Activated T-helper 17 cell treated with anti-CD3 and anti-CD28 coated beads, Interleukin-2, amount 50 U/mL, for 72 hours (primary cell): Measurements from ENCODE around the gene ARHGAP23. TPM values are rescaled to one million over a fixed set of nuclear protein-coding genes. Genes with fewer than 3 reads are reported as not detected.

Experiments
- ATAC-seq: fragments of 150-1000 bp; cut with Tn5 transposase; replicated peaks from 2 replicates; pipeline ENCODE4 v1.10.0; 2021; ENCODE audit warnings: mild to moderate bottlenecking, moderate library complexity
- H3K27ac Mint-ChIP-seq: one replicate; pipeline ENCODE4 v1.8.0; 2022; ENCODE audit warnings: mixed read lengths
- H3K27me3 Mint-ChIP-seq: one replicate; pipeline ENCODE4 v1.8.0; 2022; ENCODE audit warnings: mixed read lengths
- H3K36me3 Mint-ChIP-seq: one replicate; pipeline ENCODE4 v1.8.0; 2022; ENCODE audit warnings: low read depth, mild to moderate bottlenecking, mixed read lengths
- H3K4me1 Mint-ChIP-seq: one replicate; pipeline ENCODE4 v1.8.0; 2022; ENCODE audit warnings: mixed read lengths
- H3K4me3 Mint-ChIP-seq: one replicate; pipeline ENCODE4 v1.8.0; 2022; ENCODE audit warnings: mild to moderate bottlenecking, mixed read lengths
- H3K9me3 Mint-ChIP-seq: one replicate; pipeline ENCODE4 v1.8.0; 2022; ENCODE audit warnings: mixed read lengths
- total RNA-seq, 2 donors: library from RNA; stranded (reverse); gene quantifications; one replicate each; pipeline ENCODE4 v1.2.3, GENCODE V29; 2022

ARHGAP23 gene
- total RNA-seq, result 1 to 10 TPM in 1 of 2 donors, under 1 TPM in 1; 0.69 to 2.2 TPM

DNA sequence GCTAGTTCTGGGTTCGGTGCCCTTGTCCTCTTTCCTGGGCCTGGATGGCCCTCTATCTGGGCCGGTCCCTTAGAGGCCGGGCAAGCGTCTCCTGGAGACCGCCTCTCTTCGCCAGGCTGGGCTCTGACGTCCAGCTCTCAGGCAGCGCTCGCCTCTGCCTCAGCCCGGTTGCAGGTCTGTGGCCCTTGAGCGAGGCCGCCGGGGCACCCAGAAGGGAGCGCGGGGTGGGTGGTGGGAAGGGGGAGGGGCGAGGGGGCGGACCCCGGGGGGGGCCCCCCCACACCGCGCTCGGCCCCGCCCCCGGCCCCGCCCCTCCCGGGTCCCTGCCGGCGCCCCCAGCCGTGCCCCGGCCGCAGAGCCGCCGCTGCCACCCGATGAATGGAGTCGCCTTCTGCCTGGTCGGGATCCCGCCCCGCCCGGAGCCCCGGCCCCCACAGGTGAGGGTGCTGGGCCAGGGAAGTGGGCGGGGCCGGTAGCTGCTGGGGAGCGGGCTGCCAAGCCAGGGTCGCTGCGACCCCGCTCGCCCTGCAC is at the start of gene ARHGAP23:
ARHGAP23 (plus strand) TSS at position 353 of the 531 bp plus-strand sequence; CDS start at position 375, 22 bp downstream.
- H3K4me3 Mint-ChIP-seq, result peak within 1 kb of the TSS; percentile 61
- H3K9me3 Mint-ChIP-seq, result no peaks in the 10 kb centered on the region
- no peak within 1 kb of the TSS for H3K27ac Mint-ChIP-seq
- ATAC-seq, result peak; percentile 63
- peaks cover 20% of the 10 kb centered on the region for H3K27me3 Mint-ChIP-seq
- no peaks in the 10 kb centered on the region for H3K36me3 Mint-ChIP-seq
- H3K4me1 Mint-ChIP-seq, result peaks cover 6% of the 10 kb centered on the region

DNA sequence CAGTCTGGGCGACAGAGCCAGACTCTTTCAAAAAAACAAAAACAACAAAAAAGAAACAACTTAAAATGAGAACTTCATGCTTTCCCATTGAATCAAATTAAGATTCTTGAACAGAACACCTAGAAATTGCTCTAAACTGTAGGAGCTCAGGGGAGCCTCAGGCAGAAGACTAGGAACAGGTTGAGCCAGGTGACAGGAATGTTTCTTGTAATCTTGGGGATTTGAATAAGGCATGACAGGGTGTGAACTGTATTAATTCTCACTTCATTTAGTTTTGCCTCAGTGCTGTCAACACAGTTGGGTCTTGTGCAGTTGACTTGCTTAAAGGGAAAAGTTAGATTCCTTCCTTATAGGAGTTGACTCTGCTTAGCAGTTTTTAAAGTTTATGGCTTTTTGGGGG is 48.8 kb upstream of the ARHGAP23 start:
- no peaks in the 10 kb centered on the region for H3K27me3 Mint-ChIP-seq
- peaks cover 21% of the 10 kb centered on the region for H3K36me3 Mint-ChIP-seq
- H3K27ac Mint-ChIP-seq, result no peak overlapping the region
- H3K9me3 Mint-ChIP-seq, result no peaks in the 10 kb centered on the region
- H3K4me3 Mint-ChIP-seq, result no peak overlapping the region
- ATAC-seq, result no peak
- no peaks in the 10 kb centered on the region for H3K4me1 Mint-ChIP-seq

GRCh38 chr17:38395090-38395489 is 33.2 kb upstream of the ARHGAP23 start:
- no peaks in the 10 kb centered on the region for H3K27me3 Mint-ChIP-seq
- no peak overlapping the region for H3K4me3 Mint-ChIP-seq
- no peak overlapping the region for H3K27ac Mint-ChIP-seq
- no peak for ATAC-seq
- no peaks in the 10 kb centered on the region for H3K4me1 Mint-ChIP-seq
- H3K36me3 Mint-ChIP-seq, result peaks cover 54% of the 10 kb centered on the region
- H3K9me3 Mint-ChIP-seq, result no peaks in the 10 kb centered on the region

DNA sequence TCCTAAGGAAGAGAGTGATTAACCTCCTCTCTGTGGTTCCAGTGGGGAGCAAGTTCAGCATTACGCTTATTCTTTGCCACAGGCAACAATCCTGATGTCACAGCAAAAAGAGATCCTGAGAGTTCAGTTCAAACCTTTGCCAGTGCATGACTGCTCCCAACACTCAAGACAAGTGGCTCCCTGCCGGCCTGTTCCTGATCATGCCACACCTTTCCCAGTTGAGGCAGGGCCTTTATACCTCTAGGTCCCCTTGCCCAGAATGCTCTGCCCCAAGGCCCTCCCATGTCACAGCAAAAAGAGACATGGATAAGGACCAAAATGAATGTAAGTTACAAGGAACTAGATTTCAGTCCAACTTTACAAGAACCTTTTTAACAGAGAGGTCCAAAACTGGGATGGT is 31.0 kb upstream of the ARHGAP23 start:
- Mint-ChIP-seq H3K27ac (no peak overlapping the region), H3K27me3 (no peaks in the 10 kb centered on the region), H3K36me3 (peaks cover 71% of the 10 kb centered on the region), H3K9me3 (no peaks in the 10 kb centered on the region), H3K4me1 (no peaks in the 10 kb centered on the region), H3K4me3 (no peak overlapping the region)
- ATAC-seq, result no peak

- peaks cover 63% of the 10 kb centered on the region for H3K36me3 Mint-ChIP-seq
- no peak for ATAC-seq
- no peaks in the 10 kb centered on the region for H3K27me3 Mint-ChIP-seq
- H3K4me1 Mint-ChIP-seq, result no peaks in the 10 kb centered on the region
- no peaks in the 10 kb centered on the region for H3K9me3 Mint-ChIP-seq
- no peak overlapping the region for H3K4me3 Mint-ChIP-seq
- no peak overlapping the region for H3K27ac Mint-ChIP-seq
Measured at GRCh38 chr17:38400286-38400685, 28.0 kb upstream of the ARHGAP23 start.

DNA sequence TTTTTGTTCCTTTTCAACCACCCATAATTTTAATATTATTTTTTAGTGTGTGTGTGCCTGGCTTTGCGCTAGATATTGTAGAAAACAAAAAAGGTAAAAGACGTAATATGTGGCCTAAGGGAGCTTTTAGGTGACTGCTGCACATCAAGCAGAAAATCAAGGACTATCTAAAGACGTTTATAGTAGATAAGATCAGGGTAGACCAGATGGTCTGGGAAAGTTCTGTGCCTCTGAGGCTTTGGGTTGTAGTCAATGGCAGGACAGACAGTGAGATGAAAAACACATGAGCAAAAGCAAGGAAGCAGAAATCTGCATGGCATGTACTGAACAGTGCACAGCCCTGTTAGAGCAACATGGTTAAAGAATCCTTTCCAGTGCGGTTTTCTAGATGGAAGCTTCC is 26.8 kb upstream of the ARHGAP23 start:
- Mint-ChIP-seq H3K4me1 (no peaks in the 10 kb centered on the region), H3K27ac (peak overlapping the region; percentile 10), H3K36me3 (peaks cover 52% of the 10 kb centered on the region), H3K9me3 (no peaks in the 10 kb centered on the region), H3K4me3 (no peak overlapping the region), H3K27me3 (no peaks in the 10 kb centered on the region)
- no peak for ATAC-seq

DNA sequence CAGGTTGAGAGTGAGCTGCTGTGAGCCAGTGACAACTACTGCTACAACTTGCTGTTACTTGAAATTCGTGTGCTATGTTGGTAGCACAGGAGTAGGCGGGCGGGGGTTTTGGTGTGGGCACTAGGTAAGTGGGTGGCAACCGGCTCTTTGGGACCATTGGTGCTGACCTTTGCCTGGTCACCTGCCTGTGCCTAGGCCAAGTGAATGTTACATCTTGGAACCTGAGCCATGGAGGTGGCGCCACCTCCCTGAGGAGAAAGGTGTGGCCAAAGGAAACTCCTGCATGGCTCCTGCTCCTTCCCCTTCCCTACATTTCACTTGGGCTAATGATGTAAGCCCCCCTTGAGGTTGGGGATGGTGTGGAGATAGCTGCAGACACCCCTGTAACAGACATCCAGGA is 25.4 kb upstream of the ARHGAP23 start:
- Mint-ChIP-seq H3K36me3 (peaks cover 39% of the 10 kb centered on the region), H3K27ac (no peak overlapping the region), H3K27me3 (no peaks in the 10 kb centered on the region)

DNA sequence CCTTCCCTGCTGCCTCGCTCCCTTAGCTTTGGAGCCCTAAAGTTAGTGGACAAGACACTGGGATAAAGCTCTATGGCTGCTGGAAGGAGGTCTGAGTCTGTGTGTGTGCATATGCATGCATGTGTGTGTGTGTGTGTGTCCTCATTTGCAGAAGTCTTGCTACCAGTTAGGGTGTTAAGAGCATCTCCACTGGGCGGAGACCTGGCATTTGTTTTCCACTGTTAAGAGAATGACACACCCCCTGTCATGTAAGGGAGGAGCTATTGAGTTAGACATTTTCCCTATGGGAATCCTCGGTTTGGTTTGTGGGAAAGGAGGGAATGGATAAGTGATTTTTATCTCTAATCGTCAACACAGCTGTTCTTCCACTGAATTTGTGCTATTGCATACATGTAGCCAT is 24.8 kb upstream of the ARHGAP23 start:
- ATAC-seq, result no peak
- Mint-ChIP-seq H3K27ac (no peak overlapping the region), H3K36me3 (peaks cover 33% of the 10 kb centered on the region), H3K4me1 (no peaks in the 10 kb centered on the region), H3K27me3 (no peaks in the 10 kb centered on the region), H3K4me3 (no peak overlapping the region), H3K9me3 (no peaks in the 10 kb centered on the region)

More for the DNA sequence above, 25.4 kb upstream of the ARHGAP23 start:
- Mint-ChIP-seq H3K4me3 (no peak overlapping the region), H3K9me3 (no peaks in the 10 kb centered on the region), H3K4me1 (no peaks in the 10 kb centered on the region)
- no peak for ATAC-seq

- no peak overlapping the region for H3K4me3 Mint-ChIP-seq
- ATAC-seq, result no peak
- H3K9me3 Mint-ChIP-seq, result no peaks in the 10 kb centered on the region
- no peaks in the 10 kb centered on the region for H3K27me3 Mint-ChIP-seq
- H3K27ac Mint-ChIP-seq, result no peak overlapping the region
- H3K36me3 Mint-ChIP-seq, result peaks cover 24% of the 10 kb centered on the region
- no peaks in the 10 kb centered on the region for H3K4me1 Mint-ChIP-seq
Measured at GRCh38 chr17:38404174-38404943, 23.9 kb upstream of the ARHGAP23 start.

DNA sequence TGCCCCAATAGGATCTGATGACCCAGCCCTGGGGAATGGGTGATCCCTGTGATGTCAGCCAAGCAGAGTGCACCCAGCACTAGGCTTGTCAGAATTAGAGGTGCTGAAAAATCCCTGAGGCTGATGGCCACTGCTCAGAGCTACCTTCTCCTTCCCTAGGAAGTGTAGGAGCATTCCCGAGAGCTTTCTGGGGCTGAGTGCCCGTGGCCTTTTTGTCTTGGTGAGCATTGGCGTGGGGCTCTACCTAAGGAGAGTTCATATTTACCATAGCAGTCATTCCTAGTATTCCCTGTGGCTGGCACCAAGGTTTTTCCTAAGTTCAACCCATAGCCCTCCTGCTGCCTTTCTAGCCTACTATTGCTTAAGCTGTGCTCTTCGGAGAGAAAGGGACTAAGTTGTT is 22.6 kb upstream of the ARHGAP23 start:
- Mint-ChIP-seq H3K27ac (no peak overlapping the region), H3K36me3 (peaks cover 11% of the 10 kb centered on the region), H3K4me1 (no peaks in the 10 kb centered on the region), H3K27me3 (no peaks in the 10 kb centered on the region), H3K9me3 (no peaks in the 10 kb centered on the region), H3K4me3 (no peak overlapping the region)
- ATAC-seq, result no peak

- no peaks in the 10 kb centered on the region for H3K36me3 Mint-ChIP-seq
- no peaks in the 10 kb centered on the region for H3K4me1 Mint-ChIP-seq
- no peaks in the 10 kb centered on the region for H3K9me3 Mint-ChIP-seq
- H3K27ac Mint-ChIP-seq, result no peak overlapping the region
- no peaks in the 10 kb centered on the region for H3K27me3 Mint-ChIP-seq
- no peak overlapping the region for H3K4me3 Mint-ChIP-seq
- no peak for ATAC-seq
Measured at GRCh38 chr17:38410201-38410600, 18.1 kb upstream of the ARHGAP23 start.

- Mint-ChIP-seq H3K4me3 (no peak overlapping the region), H3K36me3 (no peaks in the 10 kb centered on the region), H3K27ac (no peak overlapping the region), H3K9me3 (no peaks in the 10 kb centered on the region), H3K4me1 (peaks cover 3% of the 10 kb centered on the region), H3K27me3 (peaks cover 19% of the 10 kb centered on the region)
- no peak for ATAC-seq
Measured at GRCh38 chr17:38415250-38416194, 12.7 kb upstream of the ARHGAP23 start.

GRCh38 chr17:38416840-38417209 is 11.4 kb upstream of the ARHGAP23 start:
- peaks cover 3% of the 10 kb centered on the region for H3K4me1 Mint-ChIP-seq
- no peak overlapping the region for H3K4me3 Mint-ChIP-seq
- no peaks in the 10 kb centered on the region for H3K9me3 Mint-ChIP-seq
- no peaks in the 10 kb centered on the region for H3K36me3 Mint-ChIP-seq
- H3K27ac Mint-ChIP-seq, result no peak overlapping the region
- peaks cover 24% of the 10 kb centered on the region for H3K27me3 Mint-ChIP-seq
- no peak for ATAC-seq

- no peak overlapping the region for H3K27ac Mint-ChIP-seq
- H3K4me3 Mint-ChIP-seq, result no peak overlapping the region
Measured at GRCh38 chr17:38417210-38417951, 10.9 kb upstream of the ARHGAP23 start.

More at GRCh38 chr17:38417210-38417951, 10.9 kb upstream of the ARHGAP23 start:
- Mint-ChIP-seq H3K4me1 (peaks cover 3% of the 10 kb centered on the region), H3K27me3 (peaks cover 29% of the 10 kb centered on the region), H3K36me3 (no peaks in the 10 kb centered on the region), H3K9me3 (no peaks in the 10 kb centered on the region)
- no peak for ATAC-seq
